HG03521 (cell line): ENCODE results near the gene KCNJ15.
"Not testable (repeated sequence)": the region's sequence is repeated elsewhere in the genome, so short reads cannot be mapped to it uniquely, and the experiment has no call there.

ENCODE experiments used
- ATAC-seq: cut with Tn5 transposase; IDR thresholded peaks from one replicate; pipeline ENCODE4 v1.9.1; 2021; ENCODE audit warnings: mild to moderate bottlenecking, moderate library complexity; ENCODE audit not compliant: unreplicated experiment

The KCNJ15 gene

GRCh38 chr21:38244407-38244787, 12.4 kb upstream of the KCNJ15 start:
- ATAC-seq: no peak

- ATAC-seq: peak; percentile 75
These were observed 11.6 kb upstream of the KCNJ15 start for GRCh38 chr21:38244885-38245869.

- no peak for ATAC-seq
These were observed 10.3 kb upstream of the KCNJ15 start for GRCh38 chr21:38246511-38246910.

DNA sequence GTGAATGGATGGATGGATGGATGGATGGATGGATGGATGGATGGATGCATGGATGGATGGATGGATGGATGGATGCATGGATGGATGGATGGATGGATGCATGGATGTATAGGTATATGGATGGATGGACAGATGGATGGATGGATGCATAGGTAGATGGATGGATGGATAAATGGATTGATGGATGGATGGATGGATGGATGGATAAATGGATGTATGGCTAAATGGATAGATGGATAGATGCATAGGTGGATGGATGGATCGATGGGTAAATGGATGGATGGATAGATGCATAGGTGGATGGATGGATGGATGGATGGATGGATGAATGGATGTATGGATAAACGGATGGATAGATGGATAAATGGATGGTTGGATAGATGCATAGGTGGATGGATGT, 9.7 kb upstream of the KCNJ15 start:
- ATAC-seq: not testable (repeated sequence)

GRCh38 chr21:38247738-38248510, 8.9 kb upstream of the KCNJ15 start:
- ATAC-seq: no peak

GRCh38 chr21:38249256-38249655, 7.5 kb upstream of the KCNJ15 start:
- ATAC-seq: peak; percentile 55

DNA sequence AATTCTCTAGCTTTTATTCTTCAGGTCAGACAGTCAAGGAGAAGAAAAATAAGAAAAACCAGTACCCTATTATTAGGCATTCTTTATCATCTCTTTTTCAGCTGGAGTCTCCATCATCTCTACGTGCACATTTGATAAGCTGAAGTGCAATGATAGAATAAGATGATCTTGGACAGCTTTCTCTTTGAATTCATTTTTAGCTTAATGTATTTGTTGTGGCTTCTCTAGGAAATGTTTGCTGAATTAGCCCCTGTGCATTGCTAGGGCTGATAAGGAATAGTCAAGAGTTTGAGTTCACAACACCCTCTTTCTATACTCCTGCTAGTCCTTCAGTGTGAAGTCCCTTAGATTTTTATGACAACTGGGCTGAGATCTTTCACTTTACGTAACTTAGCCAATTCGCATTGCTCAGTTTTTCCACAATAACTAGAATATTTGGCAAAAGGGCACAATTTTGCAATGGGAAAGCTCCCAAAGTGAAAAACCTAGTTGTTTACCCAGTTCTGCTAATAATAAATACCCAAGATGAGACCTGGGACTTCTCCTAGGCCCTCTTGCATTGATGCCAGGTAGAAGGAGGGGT, 7.0 kb upstream of the KCNJ15 start:
- ATAC-seq: no peak

GRCh38 chr21:38250991-38251418, 5.8 kb upstream of the KCNJ15 start:
- ATAC-seq: no peak

DNA sequence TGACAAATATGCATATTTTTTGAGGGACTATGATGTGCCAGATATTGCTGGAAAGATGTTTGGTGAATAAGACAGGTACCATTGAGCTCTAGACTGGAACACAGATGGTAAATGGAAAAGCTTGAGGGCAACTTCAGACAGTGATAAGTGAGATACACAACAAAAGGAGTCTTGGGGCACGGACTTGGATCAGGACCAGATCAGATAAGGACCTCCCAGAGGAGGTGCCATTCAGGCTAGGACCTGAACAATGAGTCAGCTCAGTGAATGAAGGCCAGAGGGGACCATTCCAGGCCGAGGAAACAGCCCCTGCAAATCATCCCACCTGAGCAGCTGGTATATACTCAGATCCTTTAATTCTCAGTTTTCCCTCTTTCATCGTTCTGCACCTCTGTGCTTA, 1.8 kb upstream of the KCNJ15 start:
- ATAC-seq: no peak

GRCh38 chr21:38255571-38256117, 1.1 kb upstream of the KCNJ15 start:
- ATAC-seq: no peak

DNA sequence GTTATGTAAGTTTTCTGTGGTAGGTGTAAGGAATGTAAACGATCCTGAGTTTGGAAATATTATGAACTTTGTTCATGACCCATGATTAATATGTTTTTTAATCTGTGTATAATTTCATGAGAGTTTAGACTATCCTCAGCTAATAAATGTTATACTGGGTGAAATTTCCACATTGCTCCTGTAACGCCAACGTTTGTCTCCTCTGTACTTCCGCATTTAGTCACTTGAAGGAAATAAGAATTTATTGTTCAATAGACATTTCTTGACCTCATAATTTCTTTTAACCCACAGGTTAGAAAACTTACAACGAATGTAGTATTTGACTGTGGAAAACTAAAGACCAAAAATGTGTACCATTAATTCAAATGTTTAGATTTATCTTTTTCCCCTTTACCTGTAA, 876 bp downstream of the KCNJ15 start:
- ATAC-seq: no peak

DNA sequence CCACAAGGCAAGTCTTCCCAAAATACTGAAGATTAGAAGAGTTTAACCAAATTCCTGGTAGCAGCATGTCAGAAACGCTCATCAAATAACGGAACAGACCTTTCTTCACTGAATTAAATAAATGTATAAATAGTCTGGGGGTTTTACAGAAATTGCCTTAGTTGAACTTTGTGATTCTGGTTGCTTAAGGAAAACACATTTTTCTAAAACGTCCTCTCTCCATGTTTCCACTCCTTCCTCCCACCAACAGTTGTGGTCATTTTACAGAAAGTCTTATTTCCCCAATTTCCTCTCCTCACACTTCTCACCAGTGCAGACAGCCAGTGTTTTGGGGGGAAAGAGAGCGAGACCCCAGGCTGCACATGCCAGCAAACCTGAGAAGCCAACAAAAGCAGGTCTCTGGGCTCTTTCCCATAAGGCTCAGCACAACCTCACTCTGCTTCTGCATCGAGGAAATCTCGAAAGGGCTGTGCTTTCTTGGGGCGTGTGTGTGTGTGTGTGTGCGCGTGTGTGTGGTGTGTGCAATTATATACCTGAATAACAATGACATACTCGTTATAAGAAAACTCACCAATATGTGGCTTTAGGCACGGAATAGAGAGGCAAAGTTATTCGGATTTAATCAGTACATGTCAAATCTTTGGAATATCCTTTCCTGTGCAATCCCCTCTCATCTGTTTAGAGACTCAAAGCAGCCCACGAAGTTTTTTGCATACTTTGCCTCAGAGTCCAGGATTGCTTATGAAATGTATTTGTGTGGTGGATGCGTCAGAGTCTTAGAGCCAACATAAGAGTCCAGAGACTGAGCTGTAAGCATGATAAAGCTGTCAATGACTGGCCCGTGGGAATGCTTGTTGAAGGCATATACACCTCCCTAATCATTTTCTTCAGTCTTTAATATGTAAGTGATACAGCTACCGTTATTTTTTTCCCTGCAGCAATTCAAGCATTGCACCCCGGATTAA, 2.0 kb downstream of the KCNJ15 start:
- no peak for ATAC-seq

GRCh38 chr21:38259665-38260064, 2.9 kb downstream of the KCNJ15 start:
- no peak for ATAC-seq

- no peak for ATAC-seq
These were observed 3.6 kb downstream of the KCNJ15 start for GRCh38 chr21:38260426-38260825.

- no peak for ATAC-seq
These were observed 5.1 kb downstream of the KCNJ15 start for GRCh38 chr21:38261851-38262250.

GRCh38 chr21:38263493-38263892, 6.7 kb downstream of the KCNJ15 start:
- no peak for ATAC-seq

DNA sequence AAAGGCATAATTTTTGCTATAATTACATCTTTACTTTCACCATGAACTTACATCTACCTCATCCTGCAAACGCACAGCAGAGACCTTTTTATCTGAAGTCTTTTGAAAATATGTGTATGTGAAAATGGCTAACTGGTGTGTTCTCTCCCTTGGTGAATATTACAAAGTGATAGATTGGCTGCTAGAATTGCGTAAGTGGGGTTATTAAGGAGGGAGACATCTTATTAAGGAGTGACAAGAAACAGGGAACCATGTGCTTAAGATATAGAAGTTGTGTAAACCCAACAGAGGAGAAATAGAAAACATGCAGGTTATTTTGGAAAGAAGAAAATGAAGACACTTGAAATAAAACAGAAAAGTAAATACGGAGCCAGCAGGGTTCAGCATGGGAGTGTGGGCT, 7.8 kb downstream of the KCNJ15 start:
- ATAC-seq: no peak

DNA sequence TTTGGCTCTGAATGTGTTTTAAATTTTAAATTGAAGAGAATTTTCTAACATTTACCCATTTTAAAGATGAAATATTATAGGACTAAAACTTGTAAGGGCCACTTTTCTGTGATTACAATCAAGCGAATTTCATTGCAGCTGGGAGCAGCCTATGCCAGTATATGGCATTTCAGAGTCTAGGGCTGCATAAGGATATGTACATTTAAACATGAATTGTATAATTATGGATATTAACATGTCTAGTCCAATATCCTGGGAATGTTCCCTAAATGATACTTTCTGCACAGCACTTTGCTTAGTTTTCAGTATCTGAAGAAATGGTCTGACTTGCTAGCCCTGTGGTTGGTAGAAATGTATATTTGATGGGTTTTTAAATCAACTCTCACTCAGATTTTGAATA, 8.4 kb downstream of the KCNJ15 start:
- ATAC-seq: no peak

- no peak for ATAC-seq
These were observed 9.9 kb downstream of the KCNJ15 start for GRCh38 chr21:38266732-38267131.

GRCh38 chr21:38267136-38267755, 10.5 kb downstream of the KCNJ15 start:
- no peak for ATAC-seq
